AG04449 (cell line): ENCODE data around the gene GRM2.

Experiments
- CTCF ChIA-PET: fragments of 350-600 bp; formaldehyde crosslinking; extraction: SDS; loops from one replicate; lab custom pipeline; 2021; ENCODE audit warnings: antibody characterized with exemption; lab: Yijun Ruan, JAX
- POLR2A ChIA-PET: fragments of 400-600, 350-600 bp; formaldehyde crosslinking; extraction: SDS; loops from one replicate; lab custom pipeline; 2020; ENCODE audit warnings: antibody characterized with exemption, inconsistent platforms; lab: Yijun Ruan, JAX
- DNase-seq: peaks from one replicate; pipeline ENCODE4 v3.0.0-alpha.2; 2010; ENCODE audit warnings: low read depth, low spot score
- H3K4me3 ChIP-seq: 2 replicates; pipeline ENCODE4 v1.5.1; 2011; ENCODE audit warnings: low read depth, mild to moderate bottlenecking, control low read depth, low read length
- TF ChIP-seq, protein P1 (sequence below): IDR thresholded peaks from one replicate; pipeline ENCODE4 v1.5.1; 2011; ENCODE audit warnings: mild to moderate bottlenecking, moderate library complexity, low read length, control low read depth, inconsistent platforms; ENCODE audit not compliant: insufficient read depth; ENCODE audit errors: missing control alignments

GRM2 gene

DNA sequence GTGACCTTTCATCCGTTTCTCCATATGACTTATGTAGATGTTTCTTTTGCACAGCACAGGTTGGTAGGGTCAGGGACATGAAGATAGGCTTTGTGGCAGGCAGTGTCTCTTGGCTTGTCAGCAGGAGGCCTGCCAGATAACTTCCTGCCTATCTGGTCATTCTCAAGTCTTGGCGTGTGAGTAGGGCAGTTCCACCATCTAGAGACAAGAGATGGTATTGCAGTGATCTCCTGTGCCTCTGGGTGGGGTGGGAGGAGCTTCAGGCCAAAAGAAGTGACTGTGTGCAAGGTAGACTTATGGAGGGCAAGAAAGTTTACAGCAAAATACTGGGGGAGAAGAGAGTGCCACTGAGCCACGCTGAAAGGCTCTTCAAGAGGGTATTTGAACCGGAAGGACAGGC, 24.8 kb upstream of the GRM2 start:
- ChIA-PET CTCF (interaction anchor here (0.5 to 11.6 kb wide), 35 partner anchors 8 to 1066 kb away, joined by 3 to 264 read pairs (median 5); partner anchors contain the start of genes DCAF1, MANF, MAPKAPK3 and RBM15B), POLR2A (interaction anchor here (0.9 to 1.2 kb wide), 4 partner anchors 10 to 183 kb away, joined by 4 to 7 read pairs (median 4); partner anchors contain the start of gene DCAF1)
- DNase-seq, result peak; percentile 63
- no peak overlapping the region for H3K4me3 ChIP-seq
- TF ChIP-seq, protein P1, sequence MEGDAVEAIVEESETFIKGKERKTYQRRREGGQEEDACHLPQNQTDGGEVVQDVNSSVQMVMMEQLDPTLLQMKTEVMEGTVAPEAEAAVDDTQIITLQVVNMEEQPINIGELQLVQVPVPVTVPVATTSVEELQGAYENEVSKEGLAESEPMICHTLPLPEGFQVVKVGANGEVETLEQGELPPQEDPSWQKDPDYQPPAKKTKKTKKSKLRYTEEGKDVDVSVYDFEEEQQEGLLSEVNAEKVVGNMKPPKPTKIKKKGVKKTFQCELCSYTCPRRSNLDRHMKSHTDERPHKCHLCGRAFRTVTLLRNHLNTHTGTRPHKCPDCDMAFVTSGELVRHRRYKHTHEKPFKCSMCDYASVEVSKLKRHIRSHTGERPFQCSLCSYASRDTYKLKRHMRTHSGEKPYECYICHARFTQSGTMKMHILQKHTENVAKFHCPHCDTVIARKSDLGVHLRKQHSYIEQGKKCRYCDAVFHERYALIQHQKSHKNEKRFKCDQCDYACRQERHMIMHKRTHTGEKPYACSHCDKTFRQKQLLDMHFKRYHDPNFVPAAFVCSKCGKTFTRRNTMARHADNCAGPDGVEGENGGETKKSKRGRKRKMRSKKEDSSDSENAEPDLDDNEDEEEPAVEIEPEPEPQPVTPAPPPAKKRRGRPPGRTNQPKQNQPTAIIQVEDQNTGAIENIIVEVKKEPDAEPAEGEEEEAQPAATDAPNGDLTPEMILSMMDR, result peak; percentile 84

DNA sequence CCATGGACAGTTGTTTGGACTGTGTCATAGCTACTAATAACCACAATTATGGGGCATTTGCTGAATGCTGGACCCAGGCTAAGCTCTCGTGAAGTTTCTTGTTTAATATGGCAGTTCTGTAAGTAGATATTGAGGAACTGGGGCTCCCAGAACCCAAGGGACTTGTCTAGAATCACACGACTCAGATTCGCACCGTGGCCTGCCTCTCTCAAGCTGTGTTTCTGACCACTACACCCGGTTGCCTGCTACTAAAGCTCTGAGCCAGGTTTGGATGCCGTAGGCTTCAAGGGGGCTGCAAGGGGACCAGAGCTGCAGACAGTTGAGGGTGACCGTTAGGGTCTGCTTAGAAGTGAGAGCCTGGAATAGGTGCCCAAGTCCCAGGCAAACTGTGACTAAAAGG, 24.3 kb upstream of the GRM2 start:
- H3K4me3 ChIP-seq, result no peak overlapping the region
- ChIA-PET CTCF (interaction anchor here (0.5 to 11.6 kb wide), 30 partner anchors 8 to 1066 kb away, joined by 3 to 264 read pairs (median 6); partner anchors contain the start of genes DCAF1, MANF, MAPKAPK3 and RBM15B), POLR2A (interaction anchor here (0.9 to 1.2 kb wide), 4 partner anchors 11 to 183 kb away, joined by 4 to 7 read pairs (median 4); partner anchors contain the start of gene DCAF1)
- TF ChIP-seq, protein P1, result no peak
- DNase-seq, result no peak

DNA sequence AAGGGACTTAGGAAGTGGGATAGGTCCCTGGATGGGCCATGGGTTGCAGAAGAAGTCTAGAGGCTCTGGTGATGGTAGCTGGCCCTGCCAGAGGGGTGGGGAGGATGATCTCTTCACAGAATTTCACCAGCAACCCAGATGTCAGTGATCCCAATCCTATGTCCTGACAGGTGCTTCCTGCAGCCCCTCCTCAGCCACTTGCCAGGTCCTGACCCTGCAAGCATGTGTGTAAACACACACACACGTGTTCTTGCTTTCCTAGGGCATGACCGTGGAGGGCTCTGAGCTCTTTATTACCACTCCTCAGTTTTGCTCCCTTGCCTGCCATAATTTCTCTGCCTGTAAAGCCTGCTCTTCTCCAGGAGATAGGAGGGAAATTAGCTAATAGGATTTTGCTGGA, 23.3 kb upstream of the GRM2 start:
- no peak overlapping the region for H3K4me3 ChIP-seq
- DNase-seq, result no peak
- TF ChIP-seq, protein P1, result no peak
- POLR2A ChIA-PET, result interaction anchor here (1.1 kb wide), 1 partner anchor 183 kb away, joined by 4 read pairs; the partner anchor contains the start of gene DCAF1
- CTCF ChIA-PET, result interaction anchor here (5.2 to 11.6 kb wide), 4 partner anchors 12 to 294 kb away, joined by 60 to 264 read pairs (median 140); partner anchors contain the start of genes DCAF1, RBM15B and TEX264

DNA sequence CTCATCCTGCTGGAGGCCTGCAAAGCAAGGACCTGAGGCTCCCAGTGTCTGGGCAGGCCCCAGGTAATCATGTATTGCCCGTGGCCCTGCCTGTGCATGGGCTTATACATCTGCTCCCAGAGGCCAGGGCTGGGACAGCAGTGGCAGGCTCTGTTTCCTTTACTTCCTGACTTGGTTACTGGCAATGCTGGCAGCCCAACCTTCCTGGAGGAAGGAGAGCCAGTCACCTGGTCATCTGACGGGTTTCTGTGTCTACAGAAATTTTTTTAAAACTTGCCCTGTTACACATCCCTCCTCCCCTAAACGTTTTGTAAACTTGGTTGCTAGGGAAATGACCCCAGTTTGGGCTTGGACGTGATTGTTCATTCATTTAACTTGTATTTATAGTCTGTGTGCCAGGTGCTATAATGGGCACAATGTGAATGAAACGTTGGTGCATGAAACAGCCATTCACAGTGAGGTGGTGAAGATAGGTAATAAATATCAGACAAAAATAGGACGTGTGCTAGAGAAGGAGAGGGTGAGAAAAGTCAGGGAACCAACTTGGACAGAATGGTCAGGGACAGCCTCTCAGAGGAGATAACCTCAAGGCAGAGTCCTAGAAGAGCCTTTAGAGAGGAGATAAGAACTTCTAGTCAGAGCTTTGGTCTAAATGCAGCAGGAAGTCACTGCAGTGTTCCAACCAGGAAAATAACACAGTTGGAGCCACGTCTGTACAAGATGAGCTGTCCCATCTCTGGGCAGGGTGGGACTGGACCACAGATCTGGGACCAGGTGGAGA, 21.7 kb upstream of the GRM2 start:
- DNase-seq, result no peak
- CTCF ChIA-PET, result interaction anchor here (0.5 to 11.6 kb wide), 4 partner anchors 14 to 1649 kb away, joined by 3 to 264 read pairs (median 140); partner anchors contain the start of genes DCAF1, RBM15B and TEX264
- POLR2A ChIA-PET, result interaction anchor here (1.1 kb wide), 1 partner anchor 185 kb away, joined by 4 read pairs; the partner anchor contains the start of gene DCAF1
- H3K4me3 ChIP-seq, result no peak overlapping the region
- TF ChIP-seq, protein P1, result no peak

DNA sequence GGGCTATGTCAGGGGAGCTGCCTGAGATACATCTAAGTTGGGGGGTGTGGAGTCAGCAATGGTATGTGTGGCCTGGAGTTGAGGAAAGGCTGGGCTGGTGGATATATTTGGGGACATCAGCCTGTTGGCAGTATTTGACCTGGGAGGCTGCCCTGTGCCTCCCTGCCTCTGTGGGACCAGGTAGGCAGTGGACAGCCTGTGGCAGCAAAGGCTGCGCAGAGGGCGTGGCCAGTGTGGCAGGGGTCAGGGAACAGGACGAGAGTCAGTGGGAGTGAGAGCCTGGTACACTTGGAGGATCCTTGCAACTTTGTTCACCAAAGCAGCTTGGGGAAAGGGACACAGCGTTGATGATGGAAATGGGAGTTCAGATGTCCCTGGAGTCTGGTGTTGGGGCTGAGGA, 20.8 kb upstream of the GRM2 start:
- no peak for DNase-seq
- TF ChIP-seq, protein P1, result no peak
- ChIA-PET CTCF (interaction anchor here (1.5 to 11.6 kb wide), 3 partner anchors 15 to 296 kb away, joined by 5 to 264 read pairs (median 196); partner anchors contain the start of genes DCAF1 and TEX264), POLR2A (no interaction called here)
- H3K4me3 ChIP-seq, result no peak overlapping the region
